Vagina (tissue), 2 donors: ENCODE measurements around the gene SPAG7.

Source experiments
- POLR2A ChIP-seq, 2 donors: fragments of 450-650 bp; IDR thresholded peaks; one replicate each; pipeline ENCODE4 v1.6.1; 2017; ENCODE audit warnings: antibody characterized with exemption in 2 of 2, mild to moderate bottlenecking in 2 of 2, moderate library complexity in 2 of 2
- POLR2AphosphoS5 ChIP-seq, 2 donors: sonication (generic); formaldehyde crosslinking; IDR thresholded peaks; one replicate each; pipeline ENCODE4 v1.9.0; 2017; ENCODE audit warnings: antibody characterized with exemption in 2 of 2, mild to moderate bottlenecking in 2 of 2, low read depth in 1 of 2; ENCODE audit not compliant: insufficient read depth in 1 of 2
- TF ChIP-seq, protein P1 (sequence below), 3 experiments: fragments of 450-650 bp in 2 of 3; fragments of 200-600 bp in 1 of 3; sonication (generic) in 1 of 3; IDR thresholded peaks; one replicate each; pipeline ENCODE4 v1.5.1; 2017 to 2019; ENCODE audit warnings: antibody characterized with exemption in 3 of 3, mild to moderate bottlenecking in 2 of 3, moderate library complexity in 2 of 3

DNA sequence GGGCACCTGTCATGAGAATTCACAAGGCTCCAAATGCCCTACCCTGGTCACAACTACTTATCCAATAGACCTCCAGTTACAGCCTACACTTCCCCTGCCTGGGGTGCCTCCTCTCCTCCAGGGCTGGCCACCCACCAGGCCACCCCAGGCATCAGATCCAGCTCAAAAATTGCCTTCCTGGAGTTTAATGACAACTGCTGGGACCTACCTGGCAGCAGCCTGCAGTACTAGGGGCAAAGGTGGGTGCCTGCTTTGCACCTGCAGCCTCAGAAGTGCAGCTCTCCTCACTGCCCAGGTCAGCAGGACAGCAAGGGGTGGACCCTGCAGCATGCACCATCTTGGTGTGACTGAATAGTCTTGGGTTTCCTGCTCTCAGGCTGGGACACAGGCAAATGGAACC is 32.0 kb downstream of the SPAG7 start:
- TF ChIP-seq, protein P1, sequence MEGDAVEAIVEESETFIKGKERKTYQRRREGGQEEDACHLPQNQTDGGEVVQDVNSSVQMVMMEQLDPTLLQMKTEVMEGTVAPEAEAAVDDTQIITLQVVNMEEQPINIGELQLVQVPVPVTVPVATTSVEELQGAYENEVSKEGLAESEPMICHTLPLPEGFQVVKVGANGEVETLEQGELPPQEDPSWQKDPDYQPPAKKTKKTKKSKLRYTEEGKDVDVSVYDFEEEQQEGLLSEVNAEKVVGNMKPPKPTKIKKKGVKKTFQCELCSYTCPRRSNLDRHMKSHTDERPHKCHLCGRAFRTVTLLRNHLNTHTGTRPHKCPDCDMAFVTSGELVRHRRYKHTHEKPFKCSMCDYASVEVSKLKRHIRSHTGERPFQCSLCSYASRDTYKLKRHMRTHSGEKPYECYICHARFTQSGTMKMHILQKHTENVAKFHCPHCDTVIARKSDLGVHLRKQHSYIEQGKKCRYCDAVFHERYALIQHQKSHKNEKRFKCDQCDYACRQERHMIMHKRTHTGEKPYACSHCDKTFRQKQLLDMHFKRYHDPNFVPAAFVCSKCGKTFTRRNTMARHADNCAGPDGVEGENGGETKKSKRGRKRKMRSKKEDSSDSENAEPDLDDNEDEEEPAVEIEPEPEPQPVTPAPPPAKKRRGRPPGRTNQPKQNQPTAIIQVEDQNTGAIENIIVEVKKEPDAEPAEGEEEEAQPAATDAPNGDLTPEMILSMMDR (IDR thresholded peaks at IDR 0.05): no peak
- TF ChIP-seq POLR2AphosphoS5 (IDR thresholded peaks at IDR 0.05; ENCODE audit: insufficient read depth in 1 of 2, low read depth in 1 of 2) (no peak), POLR2A (IDR thresholded peaks at IDR 0.05) (no peak)
